Hypothalamus (tissue), 51 donors: ENCODE measurements around the gene LEPR.
A peak's percentile ranks its signal among the peaks of the same experiment; 100 is the strongest.
"Not testable (repeated sequence)": the region's sequence is repeated elsewhere in the genome, so short reads cannot be mapped to it uniquely, and the experiment has no call there.

Experiments used
- DNase-seq, 51 donors: peaks; one replicate each; lab custom pipeline; 2025; lab: John Stamatoyannopoulos, UW

The LEPR gene

DNA sequence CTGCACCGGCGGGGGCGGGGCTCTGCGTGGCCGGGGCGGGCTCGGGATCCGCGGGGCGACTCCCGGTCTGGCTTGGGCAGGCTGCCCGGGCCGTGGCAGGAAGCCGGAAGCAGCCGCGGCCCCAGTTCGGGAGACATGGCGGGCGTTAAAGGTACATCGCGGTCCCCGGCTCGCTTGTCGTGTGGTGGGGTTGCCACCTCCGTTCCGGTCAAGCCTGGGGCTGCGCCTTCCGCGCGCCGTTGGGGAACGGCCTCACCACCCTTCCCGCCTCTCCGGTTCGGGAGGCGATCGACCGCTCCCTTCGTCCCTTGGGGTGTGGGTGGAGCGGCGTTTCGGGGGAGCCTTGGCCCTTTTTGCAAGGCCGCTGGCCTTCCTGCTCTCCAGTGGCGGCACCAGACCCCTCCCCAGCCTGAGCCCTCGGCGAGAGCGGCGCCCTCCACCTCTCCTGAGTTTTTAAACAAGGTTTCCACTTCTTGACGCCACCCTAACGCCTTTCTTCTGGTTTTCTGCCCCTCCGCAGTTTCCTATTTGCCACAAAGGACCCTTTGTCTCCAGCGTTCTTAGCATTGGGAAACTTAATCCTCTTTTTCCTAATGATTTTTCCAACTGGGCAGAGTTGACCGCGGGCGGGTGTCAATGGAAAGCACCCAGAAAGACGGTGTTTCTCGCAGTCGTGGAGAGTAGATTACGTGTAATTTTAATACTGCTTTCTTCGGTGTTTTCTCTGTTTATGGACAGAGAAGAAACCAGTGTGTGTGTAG is at the start of gene LEPR, which contains the start of gene LEPROT:
Gene LEPR, plus strand, starts transcription at position 79 of the 761 bp plus-strand sequence. CDS start 144,898 bp downstream, outside the sequence.
Gene LEPROT, plus strand, starts transcription at position 79 of the 761 bp plus-strand sequence. Its CDS starts 57 bp downstream, at position 136.
- DNase-seq, result peak in 10 of 51 donors; percentile 55 to 97 (median 68)

DNA sequence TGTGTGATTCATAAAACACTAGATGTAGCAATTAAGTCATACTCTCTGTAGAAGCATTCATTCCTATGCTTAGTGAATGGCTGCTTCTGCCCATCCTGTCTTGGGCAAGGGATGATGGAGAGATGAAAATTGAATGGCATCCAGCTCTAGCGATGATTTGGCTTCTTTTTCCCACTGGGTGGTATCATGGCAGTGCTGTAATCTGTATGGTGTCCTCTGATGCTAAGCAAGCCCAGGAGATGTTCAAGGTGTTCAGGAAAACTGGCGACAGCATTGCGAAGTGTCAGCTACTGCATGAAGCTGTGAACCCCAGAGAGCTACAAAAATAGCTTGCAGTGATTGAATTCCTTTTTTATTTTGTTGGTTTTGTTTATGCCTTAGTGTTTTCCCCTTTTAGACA is 48.9 kb upstream of the LEPR start:
- no peak for DNase-seq

- DNase-seq, result no peak
Observed at GRCh38 chr1:65372557-65372956, 47.9 kb upstream of the LEPR start.

GRCh38 chr1:65377496-65378246 is 42.8 kb upstream of the LEPR start:
- no peak for DNase-seq

GRCh38 chr1:65378247-65378946 is 42.1 kb upstream of the LEPR start:
- DNase-seq, result no peak

DNA sequence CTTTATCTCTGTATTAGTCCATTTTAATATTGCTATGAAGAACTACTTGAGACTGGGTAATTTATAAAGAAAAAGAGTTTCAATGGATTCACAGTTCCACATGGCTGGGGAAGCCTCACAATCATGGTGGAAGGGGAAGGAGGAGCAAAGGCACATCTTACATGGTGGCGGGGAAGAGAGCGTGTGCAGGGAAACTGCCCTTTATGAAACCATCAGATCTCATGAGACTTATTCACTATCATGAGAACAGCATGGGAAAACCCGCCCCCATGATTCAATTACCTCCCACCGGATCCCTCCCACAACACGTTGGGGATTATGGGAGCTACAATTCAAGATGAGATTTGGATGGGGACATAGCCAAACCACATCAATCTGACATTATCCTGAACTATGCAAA is 36.0 kb upstream of the LEPR start:
- DNase-seq, result not testable (repeated sequence)

DNA sequence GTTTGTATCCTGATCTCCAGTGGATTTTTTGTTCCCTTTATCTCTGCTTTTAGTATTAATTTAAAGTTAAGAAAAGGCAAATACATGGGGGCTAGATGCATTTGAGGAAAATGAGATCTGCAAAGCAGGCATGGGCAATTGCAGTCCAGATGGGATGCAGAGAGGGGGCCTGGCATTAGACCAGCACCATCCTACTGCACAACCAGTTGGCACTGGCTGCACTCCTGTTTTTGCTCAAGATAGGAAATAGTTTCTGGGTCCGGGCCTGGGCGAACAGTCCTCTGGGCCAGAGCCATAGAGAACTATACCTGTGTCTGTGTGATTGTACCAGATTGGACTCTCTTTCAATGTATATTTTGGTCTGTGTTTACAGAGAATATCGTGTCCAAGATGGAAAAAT is 34.0 kb upstream of the LEPR start:
- DNase-seq, result no peak

GRCh38 chr1:65387821-65388220 is 32.6 kb upstream of the LEPR start:
- DNase-seq, result no peak

DNA sequence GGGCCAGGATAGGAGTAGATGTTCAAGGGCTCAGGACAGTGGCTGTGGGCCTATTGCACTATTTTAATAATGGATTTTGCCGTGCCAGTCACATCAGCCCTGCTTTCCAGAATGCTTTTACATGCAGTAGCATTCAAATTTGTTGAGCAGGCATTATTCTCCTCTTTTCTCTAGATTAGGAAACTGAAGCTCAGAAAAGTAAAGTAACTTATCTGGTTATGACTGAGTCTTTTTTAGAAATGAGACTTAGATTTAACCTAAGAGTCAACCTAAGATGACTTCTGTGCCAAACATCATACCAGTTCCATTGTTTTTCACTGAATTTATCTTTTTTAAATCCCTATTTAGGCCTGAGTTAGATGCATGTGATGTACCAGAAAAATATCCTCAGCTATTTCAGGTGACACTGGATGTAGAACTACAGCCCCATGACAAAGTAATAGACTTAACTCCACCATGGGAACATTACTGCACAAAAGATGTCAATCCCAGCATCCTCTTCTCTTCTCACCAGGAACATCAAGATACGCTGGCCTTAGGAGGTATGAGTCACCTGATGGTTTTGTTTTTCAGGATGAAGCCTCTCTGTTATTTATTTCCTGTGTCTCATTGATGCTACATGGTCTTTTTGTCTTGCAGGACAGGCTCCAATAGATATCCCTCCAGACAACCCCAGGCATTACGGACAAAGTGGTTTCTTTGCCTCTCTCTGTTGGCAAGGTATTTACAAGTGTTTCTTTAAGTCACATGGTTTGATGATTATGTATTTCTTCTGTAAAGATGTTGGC is 31.4 kb upstream of the LEPR start:
- DNase-seq, result no peak

GRCh38 chr1:65392497-65392896 is 28.0 kb upstream of the LEPR start:
- DNase-seq, result no peak

DNA sequence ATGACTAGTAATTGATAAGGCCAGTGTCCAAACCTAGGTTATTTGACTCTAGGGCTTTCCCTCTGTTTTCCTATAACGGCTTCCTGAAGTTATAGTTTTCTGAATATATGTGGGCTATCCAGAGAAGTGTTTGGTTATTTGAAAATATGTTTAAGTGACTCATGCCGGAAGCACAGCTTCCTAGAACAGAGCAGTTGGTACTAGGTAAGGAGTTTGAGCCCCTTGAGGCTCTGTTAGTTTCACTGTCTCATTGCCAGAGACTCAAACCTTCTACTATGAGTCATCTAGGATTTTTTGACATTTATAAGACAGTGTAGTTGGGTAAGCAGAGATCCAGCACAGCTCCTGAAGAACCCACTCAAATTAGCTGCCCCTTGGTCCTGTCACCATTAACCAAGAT is 27.1 kb upstream of the LEPR start:
- no peak for DNase-seq

- no peak for DNase-seq
Observed at GRCh38 chr1:65393928-65394327, 26.5 kb upstream of the LEPR start.

- no peak for DNase-seq
Observed at GRCh38 chr1:65395887-65396612, 24.4 kb upstream of the LEPR start.

- DNase-seq, result no peak
Observed at GRCh38 chr1:65398083-65398482, 22.4 kb upstream of the LEPR start.

DNA sequence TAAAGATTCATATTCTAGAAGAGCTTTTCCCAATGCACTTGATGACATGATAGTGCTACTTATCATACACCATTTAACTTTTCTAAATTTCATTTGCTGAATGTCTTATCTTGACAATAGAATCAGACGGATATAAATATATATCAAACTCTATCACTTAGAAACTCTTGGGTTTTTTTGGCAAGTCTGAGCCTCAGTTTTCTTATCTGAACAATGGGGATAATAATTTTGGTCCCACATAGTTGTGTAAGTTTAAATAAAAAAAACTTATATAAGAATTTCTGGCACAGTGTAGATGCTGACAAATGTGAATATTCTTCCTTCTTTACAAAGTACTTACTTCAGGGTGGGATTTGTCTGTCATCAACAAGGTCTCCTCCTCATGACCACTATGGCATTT is 21.5 kb upstream of the LEPR start:
- no peak for DNase-seq

DNA sequence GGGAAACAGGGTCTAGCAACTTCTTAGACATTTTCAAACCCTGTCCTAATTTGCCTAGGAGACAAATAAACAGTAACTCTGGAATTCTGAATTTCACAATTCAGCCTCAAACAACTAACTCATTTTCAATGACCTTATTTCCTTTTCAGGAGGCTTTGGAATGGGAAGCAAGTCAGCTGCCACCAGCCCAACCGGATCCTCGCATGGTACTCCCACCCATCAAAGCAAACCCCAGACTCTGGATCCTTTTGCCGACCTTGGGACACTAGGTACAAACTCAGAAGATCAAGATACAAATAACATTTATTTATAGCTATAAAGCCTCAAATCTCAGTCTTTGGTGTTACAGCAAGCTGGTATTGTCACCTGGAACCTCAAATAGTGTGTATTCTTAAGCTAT is 18.9 kb upstream of the LEPR start:
- peak in 10 of 51 donors; percentile 4 to 50 (median 18) for DNase-seq

DNA sequence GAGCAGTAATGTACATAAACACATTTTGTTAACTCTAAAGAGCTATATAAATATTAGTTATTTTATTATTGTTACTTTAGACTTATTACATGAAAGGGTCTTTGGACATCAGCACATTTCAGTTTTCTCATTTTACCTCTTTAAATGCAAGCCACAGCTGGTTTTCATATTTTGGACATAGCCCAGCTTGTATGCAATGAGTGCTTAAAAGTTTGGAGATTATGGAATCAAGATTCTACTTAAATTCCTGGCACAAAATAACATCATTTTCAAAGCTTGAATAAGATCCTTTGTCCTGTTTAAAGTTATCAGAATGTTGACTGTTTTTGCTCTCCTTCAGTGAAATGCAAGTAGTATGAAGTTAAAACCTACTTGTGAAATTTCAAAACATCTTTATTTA is 15.5 kb upstream of the LEPR start:
- no peak for DNase-seq

DNA sequence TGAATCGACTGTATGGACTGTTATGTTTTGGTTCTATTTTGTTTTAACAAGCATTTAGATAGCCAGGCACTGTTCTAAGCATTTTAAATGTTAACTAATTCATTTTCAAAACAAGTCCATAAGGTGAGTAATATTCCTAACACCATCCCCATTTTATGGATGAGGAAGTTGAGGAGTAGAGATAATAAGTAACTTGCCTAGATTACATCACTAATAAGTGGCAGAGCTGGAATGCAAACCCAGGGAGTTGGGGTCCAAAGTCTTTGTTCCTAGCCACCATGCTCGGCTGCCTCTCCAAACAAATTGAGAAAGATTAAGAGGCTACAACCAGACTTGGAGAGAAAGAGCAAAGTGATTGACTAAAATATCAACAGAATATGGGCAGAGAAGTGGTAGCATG is 12.6 kb upstream of the LEPR start:
- DNase-seq, result no peak

GRCh38 chr1:65409314-65409713 is 11.2 kb upstream of the LEPR start:
- no peak for DNase-seq

DNA sequence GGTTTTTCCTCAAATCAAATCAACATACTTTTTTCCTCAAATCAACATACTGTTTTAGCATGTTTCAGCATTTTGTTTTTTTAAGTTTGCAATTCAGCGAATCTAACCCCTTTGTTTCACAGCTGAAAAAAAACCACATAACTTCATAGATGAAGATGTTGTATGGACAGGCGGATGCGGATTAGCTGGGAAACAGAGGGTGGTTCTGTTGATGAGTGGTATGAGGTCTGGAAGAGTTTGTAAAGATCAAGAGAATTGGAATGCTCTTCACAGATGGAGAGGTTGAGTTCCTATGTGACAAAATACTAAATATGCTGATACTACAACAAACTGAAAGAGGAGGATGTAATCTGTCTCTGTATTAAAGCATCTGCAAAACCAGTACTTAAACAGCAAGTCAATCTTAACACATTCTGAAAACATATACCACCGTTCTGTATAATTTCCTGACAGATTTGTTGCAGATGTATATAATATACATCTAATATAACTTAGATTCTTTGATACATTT is 10.6 kb upstream of the LEPR start:
- DNase-seq, result no peak
